ENCODE measurements around the gene TCHHL1.

GRCh38 chr1:152111515-152111968, 22.7 kb upstream of the TCHHL1 start:
- TF ChIP-seq POLR2A (IDR thresholded peaks at IDR 0.05; ENCODE audit: insufficient read depth in 1 of 2, low read depth in 2 of 2, low read length in 2 of 2) (no peak), ZFP36L2 (CRISPR knock-in tag; IDR thresholded peaks at IDR 0.05) (no peak), FOXM1 (CRISPR knock-in tag; IDR thresholded peaks at IDR 0.05) (no peak)

Data from HepG2 (cell line).